Astrocyte (in vitro differentiated cells and primary cell): ENCODE measurements around the gene SUPT16H.

Source experiments
- EZH2 ChIP-seq: IDR thresholded peaks from 2 replicates; pipeline ENCODE4 v1.6.1; 2012; ENCODE audit warnings: mild to moderate bottlenecking, low read length, inconsistent platforms; ENCODE audit not compliant: insufficient read depth
- TF ChIP-seq, protein P1 (sequence below): IDR thresholded peaks from 2 replicates; pipeline ENCODE4 v1.5.1; 2011; ENCODE audit warnings: low read depth, mild to moderate bottlenecking, inconsistent platforms, low read length, moderate library complexity; ENCODE audit not compliant: insufficient read depth

DNA sequence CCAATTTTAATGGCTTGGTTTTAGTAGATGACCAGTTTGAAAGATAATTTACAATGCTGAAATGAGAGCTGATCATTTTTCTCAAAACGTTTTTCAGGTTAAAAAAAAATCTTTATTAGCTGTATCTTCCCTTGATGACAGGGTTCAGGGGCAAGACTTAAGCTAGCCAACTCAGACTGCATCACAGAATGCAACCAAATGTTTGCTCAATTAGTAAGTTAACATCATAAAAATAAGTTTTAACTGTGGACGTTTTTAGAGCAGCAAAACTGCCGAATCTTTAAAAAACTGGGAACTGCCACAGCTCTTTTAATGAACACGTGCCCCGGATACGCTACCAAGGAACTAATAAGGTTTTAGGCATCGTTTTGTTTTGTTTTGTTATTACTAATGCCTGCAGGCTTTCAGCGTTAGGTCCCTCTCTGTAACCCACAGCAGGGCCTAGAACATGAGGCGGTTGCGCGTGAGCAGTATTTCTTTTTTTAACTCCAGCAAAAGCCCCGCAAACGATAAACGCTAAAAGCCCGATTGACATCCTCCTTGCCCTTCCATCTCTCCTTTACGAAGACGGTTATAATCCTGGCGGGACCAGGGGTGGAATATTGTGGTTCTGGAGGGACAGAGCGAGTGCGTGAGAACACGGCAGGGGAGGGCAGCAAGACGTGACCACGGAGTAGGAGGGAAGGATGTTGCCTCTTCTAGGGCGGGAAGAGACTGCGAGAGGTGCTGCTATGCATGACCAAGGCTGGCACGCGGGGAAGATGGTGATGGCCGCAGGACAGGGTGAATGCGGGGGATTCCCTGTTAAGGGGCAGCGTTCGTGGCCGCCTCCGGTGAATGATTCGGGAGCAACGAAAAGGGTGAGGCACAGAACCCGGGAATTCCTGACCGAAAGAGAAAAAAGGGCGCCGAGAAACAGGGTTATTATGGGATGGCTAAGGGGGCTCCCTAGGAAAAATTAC lies 652 bp downstream of the SUPT16H start:
- TF ChIP-seq, protein P1, sequence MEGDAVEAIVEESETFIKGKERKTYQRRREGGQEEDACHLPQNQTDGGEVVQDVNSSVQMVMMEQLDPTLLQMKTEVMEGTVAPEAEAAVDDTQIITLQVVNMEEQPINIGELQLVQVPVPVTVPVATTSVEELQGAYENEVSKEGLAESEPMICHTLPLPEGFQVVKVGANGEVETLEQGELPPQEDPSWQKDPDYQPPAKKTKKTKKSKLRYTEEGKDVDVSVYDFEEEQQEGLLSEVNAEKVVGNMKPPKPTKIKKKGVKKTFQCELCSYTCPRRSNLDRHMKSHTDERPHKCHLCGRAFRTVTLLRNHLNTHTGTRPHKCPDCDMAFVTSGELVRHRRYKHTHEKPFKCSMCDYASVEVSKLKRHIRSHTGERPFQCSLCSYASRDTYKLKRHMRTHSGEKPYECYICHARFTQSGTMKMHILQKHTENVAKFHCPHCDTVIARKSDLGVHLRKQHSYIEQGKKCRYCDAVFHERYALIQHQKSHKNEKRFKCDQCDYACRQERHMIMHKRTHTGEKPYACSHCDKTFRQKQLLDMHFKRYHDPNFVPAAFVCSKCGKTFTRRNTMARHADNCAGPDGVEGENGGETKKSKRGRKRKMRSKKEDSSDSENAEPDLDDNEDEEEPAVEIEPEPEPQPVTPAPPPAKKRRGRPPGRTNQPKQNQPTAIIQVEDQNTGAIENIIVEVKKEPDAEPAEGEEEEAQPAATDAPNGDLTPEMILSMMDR, result no peak
- no peak for TF ChIP-seq EZH2
